Right hindlimb (tissue), 1 donor: ENCODE data around the gene OLA1.

Experiments used
- DNase-seq: peaks from one replicate; pipeline ENCODE4 v3.0.0-alpha.2; 2018

OLA1 gene

GRCh38 chr2:174224125-174224524, 24.2 kb downstream of the OLA1 start:
- DNase-seq: no peak

GRCh38 chr2:174223388-174223787, 24.9 kb downstream of the OLA1 start:
- DNase-seq: no peak

- no peak for DNase-seq
Measured at GRCh38 chr2:174222154-174222553, 26.2 kb downstream of the OLA1 start.

- no peak for DNase-seq
Measured at GRCh38 chr2:174219321-174219720, 29.0 kb downstream of the OLA1 start.

- no peak for DNase-seq
Measured at GRCh38 chr2:174218773-174219172, 29.6 kb downstream of the OLA1 start.

GRCh38 chr2:174217869-174218268, 30.5 kb downstream of the OLA1 start:
- DNase-seq: no peak

GRCh38 chr2:174211954-174212353, 36.4 kb downstream of the OLA1 start:
- DNase-seq: no peak

- no peak for DNase-seq
Measured at GRCh38 chr2:174210862-174211261, 37.5 kb downstream of the OLA1 start.

GRCh38 chr2:174209325-174209724, 39.0 kb downstream of the OLA1 start:
- no peak for DNase-seq

GRCh38 chr2:174208026-174208425, 40.3 kb downstream of the OLA1 start:
- DNase-seq: no peak

- no peak for DNase-seq
Measured at GRCh38 chr2:174205562-174205961, 42.8 kb downstream of the OLA1 start.

GRCh38 chr2:174202188-174202587, 46.1 kb downstream of the OLA1 start:
- DNase-seq: no peak

- DNase-seq: no peak
Measured at GRCh38 chr2:174198846-174199564, 49.3 kb downstream of the OLA1 start.

GRCh38 chr2:174195253-174195652, 53.1 kb downstream of the OLA1 start:
- no peak for DNase-seq

- DNase-seq: no peak
Measured at GRCh38 chr2:174193737-174194136, 54.6 kb downstream of the OLA1 start.

GRCh38 chr2:174192664-174193063, 55.7 kb downstream of the OLA1 start:
- DNase-seq: no peak

- DNase-seq: no peak
Measured at GRCh38 chr2:174191342-174192074, 56.8 kb downstream of the OLA1 start.

- no peak for DNase-seq
Measured at GRCh38 chr2:174184915-174185314, 63.4 kb downstream of the OLA1 start.

GRCh38 chr2:174184504-174184903, 63.8 kb downstream of the OLA1 start:
- DNase-seq: no peak

- DNase-seq: no peak
Measured at GRCh38 chr2:174183076-174183475, 65.3 kb downstream of the OLA1 start.

GRCh38 chr2:174181368-174181767, 67.0 kb downstream of the OLA1 start:
- no peak for DNase-seq

- DNase-seq: no peak
Measured at GRCh38 chr2:174180726-174181236, 67.6 kb downstream of the OLA1 start.

- no peak for DNase-seq
Measured at GRCh38 chr2:174180165-174180724, 68.1 kb downstream of the OLA1 start.

GRCh38 chr2:174177316-174177890, 70.9 kb downstream of the OLA1 start:
- no peak for DNase-seq
